Endothelial cell of umbilical vein (primary cell): ENCODE measurements around the gene EXOC7. TPM values are rescaled to one million over a fixed set of nuclear protein-coding genes. Genes with fewer than 3 reads are reported as not detected.

ENCODE experiments used
- BruUV-seq: library from RNA; stranded (reverse); fragments of 400-500 nt; replicated peaks from 2 replicates; lab custom pipeline; 2021; lab: Mats Ljungman, UMichigan
- CTCF ChIA-PET: fragments of 300-600, 350-600 bp; sonication (Branson Sonifier 250); formaldehyde crosslinking; loops from one replicate; lab custom pipeline; 2021; ENCODE audit warnings: antibody characterized with exemption, inconsistent platforms; lab: Charles Lee
- POLR2A ChIA-PET: fragments of 300-600, 350-600 bp; sonication (Branson Sonifier 250); formaldehyde crosslinking; loops from one replicate; lab custom pipeline; 2021; ENCODE audit warnings: antibody characterized with exemption, inconsistent platforms; lab: Charles Lee
- DNase-seq: peaks from one replicate; pipeline ENCODE4 v3.0.0-alpha.2; 2011; ENCODE audit warnings: low read depth, low spot score
- FAIRE-seq: peaks from 2 replicates; lab custom pipeline; 2011; peaks lifted over from hg19 to GRCh38; lab: Jason Lieb, UNC
- H2AFZ ChIP-seq: 2 replicates; pipeline ENCODE4 v1.6.0; 2012; ENCODE audit warnings: low read depth, low read length, control low read depth, inconsistent platforms
- H3K27ac ChIP-seq: 2 replicates; pipeline ENCODE4 v1.5.1; 2011; ENCODE audit warnings: low read depth, mild to moderate bottlenecking, control low read depth, low read length, moderate library complexity; ENCODE audit not compliant: insufficient read depth
- H3K27me3 ChIP-seq, 2 experiments: 2 replicates each; pipeline versions ENCODE4 v1.6.0 to v1.6.1; 2011; ENCODE audit warnings: low read length in 2 of 2, mixed read lengths in 1 of 2; ENCODE audit not compliant: control insufficient read depth in 2 of 2, insufficient read depth in 2 of 2
- H3K36me3 ChIP-seq, 2 experiments: 2 replicates in 1 of 2; 3 replicates in 1 of 2; pipeline ENCODE4 v1.5.1; 2011; ENCODE audit warnings: low read length in 2 of 2, mild to moderate bottlenecking in 1 of 2, moderate library complexity in 1 of 2; ENCODE audit not compliant: control insufficient read depth in 2 of 2, insufficient read depth in 2 of 2; ENCODE audit errors: extremely low read depth in 1 of 2
- H3K4me1 ChIP-seq: 3 replicates; pipeline ENCODE4 v1.5.1; 2011; ENCODE audit warnings: mild to moderate bottlenecking, low read length; ENCODE audit not compliant: control insufficient read depth, insufficient read depth; ENCODE audit errors: extremely low read depth
- H3K4me2 ChIP-seq: 2 replicates; pipeline ENCODE4 v1.6.1; 2011; ENCODE audit warnings: low read length, control low read depth, mixed read lengths; ENCODE audit not compliant: insufficient read depth
- H3K4me3 ChIP-seq, 3 experiments: fragments of 200-600 bp in 1 of 3; sonication (generic), shearing (Covaris generic) in 1 of 3; replicated peaks in 1 of 3; 2 replicates each; pipeline ENCODE4 v1.5.1; 2011 to 2016; ENCODE audit warnings: control low read depth in 3 of 3, low read length in 3 of 3, mild to moderate bottlenecking in 2 of 3, inconsistent platforms in 1 of 3, low read depth in 1 of 3, moderate library complexity in 1 of 3; ENCODE audit not compliant: insufficient read depth in 1 of 3
- H3K79me2 ChIP-seq: 2 replicates; pipeline ENCODE4 v1.6.0; 2012; ENCODE audit warnings: low read length, inconsistent platforms; ENCODE audit not compliant: control insufficient read depth, insufficient read depth
- H3K9ac ChIP-seq: replicated peaks from 2 replicates; pipeline ENCODE3; 2011; ENCODE audit warnings: low read length, control low read depth; ENCODE audit not compliant: insufficient read depth; ENCODE audit errors: extremely low read depth
- H3K9me1 ChIP-seq: replicated peaks from 3 replicates; pipeline ENCODE4 v1.6.0; 2011; ENCODE audit warnings: mild to moderate bottlenecking, low read length; ENCODE audit not compliant: control insufficient read depth, insufficient read depth; ENCODE audit errors: extremely low read depth
- H3K9me3 ChIP-seq: replicated peaks from 2 replicates; pipeline ENCODE4 v1.5.1; 2012; ENCODE audit warnings: low read length, inconsistent platforms; ENCODE audit not compliant: control insufficient read depth, insufficient read depth
- H4K20me1 ChIP-seq: replicated peaks from 2 replicates; pipeline ENCODE3; 2011; ENCODE audit warnings: mild to moderate bottlenecking, low read length; ENCODE audit not compliant: control insufficient read depth, insufficient read depth; ENCODE audit errors: extremely low read depth
- CTCF ChIP-seq, 2 donors: IDR thresholded peaks; 1 replicate in 1 of 2; 2 replicates in 1 of 2; pipeline ENCODE4 v1.5.1; 2011; ENCODE audit warnings: low read length in 2 of 2, mild to moderate bottlenecking in 2 of 2, moderate library complexity in 2 of 2, control low read depth in 1 of 2, inconsistent platforms in 1 of 2, low read depth in 1 of 2; ENCODE audit not compliant: insufficient read depth in 1 of 2; ENCODE audit errors: extremely low read depth in 1 of 2
- EZH2 ChIP-seq: IDR thresholded peaks from 2 replicates; pipeline ENCODE4 v1.6.1; 2012; ENCODE audit warnings: borderline replicate concordance, low read depth, mild to moderate bottlenecking, moderate library complexity, low read length, inconsistent platforms; ENCODE audit not compliant: severe bottlenecking
- FOS ChIP-seq: IDR thresholded peaks from 2 replicates; pipeline ENCODE4 v1.6.1; 2011; ENCODE audit warnings: mild to moderate bottlenecking, low read length, moderate library complexity, borderline replicate concordance; ENCODE audit not compliant: insufficient read depth
- GATA2 ChIP-seq: IDR thresholded peaks from 2 replicates; pipeline ENCODE4 v1.7.0; 2011; ENCODE audit warnings: low read depth, mild to moderate bottlenecking, moderate library complexity, mixed read lengths, low read length; ENCODE audit not compliant: insufficient read length, insufficient read depth
- JUN ChIP-seq: IDR thresholded peaks from 2 replicates; pipeline ENCODE4 v1.6.1; 2011; ENCODE audit warnings: borderline replicate concordance, low read depth; ENCODE audit not compliant: insufficient read length, insufficient read depth
- MAX ChIP-seq: IDR thresholded peaks from 2 replicates; pipeline ENCODE4 v1.6.1; 2011; ENCODE audit not compliant: insufficient read depth, insufficient read length
- MYC ChIP-seq: IDR thresholded peaks from one replicate; pipeline ENCODE4 v1.6.1; 2011; ENCODE audit warnings: mild to moderate bottlenecking, low read depth, low read length
- POLR2A ChIP-seq: IDR thresholded peaks from 2 replicates; pipeline ENCODE4 v1.6.1; 2012; ENCODE audit warnings: low read depth, mild to moderate bottlenecking, control low read depth, low read length
- POLR2AphosphoS5 ChIP-seq: IDR thresholded peaks from 2 replicates; pipeline ENCODE4 v1.6.1; 2012; ENCODE audit warnings: low read depth, mild to moderate bottlenecking, control low read depth, low read length, moderate library complexity; ENCODE audit not compliant: insufficient read depth
- dilution Hi-C: fragments of 300-500 bp; cut with MboI; formaldehyde crosslinking; loops from one replicate; pipeline ENCODE4 v1.15.0; 2019; ENCODE audit warnings: low sequenced_read_pairs; ENCODE audit not compliant: extremely low pct_ligation_motif_present
- intact Hi-C: fragments of 100-400 bp; cut with micrococcal nuclease; formaldehyde crosslinking; loops from one replicate; pipeline ENCODE4 v1.10.0; 2022
- polyA plus RNA-seq, 4 experiments: library from polyadenylated mRNA; depleted of rRNA in 3 of 4; stranded (reverse) in 3 of 4; unstranded in 1 of 4; fragments of >200 nt; gene quantifications; 2 replicates each; pipeline versions ENCODE4 v1.2.1 to v1.2.3, GENCODE V29; 2011 to 2012; ENCODE audit warnings: missing spikeins in 1 of 4
- total RNA-seq: library from RNA; stranded (reverse); gene quantifications from 2 replicates; pipeline ENCODE4 v1.2.3, GENCODE V29; 2021

Gene EXOC7
- total and polyA plus RNA-seq, 2 donors (not counting 3 experiments of a cell fraction or from before 2014, with no cell fraction given): 91.5 to 137 TPM

- BruUV-seq: no TSS peak
- DNase-seq: peak; percentile 23
- no peak for TF ChIP-seq GATA2
- no peak for TF ChIP-seq FOS
- no peak for TF ChIP-seq CTCF (IDR thresholded peaks at IDR 0.05; ENCODE audit: extremely low read depth in 1 of 2, insufficient read depth in 1 of 2, low read depth in 1 of 2, low read length in 2 of 2)
- TF ChIP-seq POLR2A: no peak
- no peak for TF ChIP-seq MYC
- TF ChIP-seq JUN: no peak
- no peak for TF ChIP-seq POLR2AphosphoS5
- no peak for TF ChIP-seq EZH2
- no peak for TF ChIP-seq MAX
These were observed 41.9 kb upstream of the EXOC7 start for GRCh38 chr17:76145231-76146052.

More at GRCh38 chr17:76145231-76146052, 41.9 kb upstream of the EXOC7 start:
- peaks cover 2 to 4% of the 10 kb centered on the region in 2 experiments for H3K27me3 ChIP-seq
- CTCF ChIA-PET: interaction anchor here (0.6 to 2.3 kb wide), 7 partner anchors 15 to 112 kb away, joined by 3 to 9 read pairs (median 3); no protein-coding TSS in a partner anchor
- no peak overlapping the region for H3K4me3 ChIP-seq
- no peak overlapping the region for H3K27ac ChIP-seq
- dilution Hi-C loops: no loop called here
- no peaks in the 10 kb centered on the region for H4K20me1 ChIP-seq
- peak; percentile 46 for FAIRE-seq
- H2AFZ ChIP-seq: peak overlapping the region; percentile 63
- peak overlapping the region; percentile 9 for H3K4me2 ChIP-seq
- H3K36me3 ChIP-seq: no peaks in the 10 kb centered on the region
- POLR2A ChIA-PET: no interaction called here
- H3K9me3 ChIP-seq: no peaks in the 10 kb centered on the region
- no peaks in the 10 kb centered on the region for H3K9me1 ChIP-seq
- peaks cover 19% of the 10 kb centered on the region for H3K4me1 ChIP-seq
- H3K79me2 ChIP-seq: no peaks in the 10 kb centered on the region
- no peak overlapping the region for H3K9ac ChIP-seq
- intact Hi-C loops: no loop called here
